HG03521 (cell line): ENCODE measurements around the gene MBP.
A peak's percentile ranks its signal among the peaks of the same experiment; 100 is the strongest.

Source experiments
- ATAC-seq: cut with Tn5 transposase; IDR thresholded peaks from one replicate; pipeline ENCODE4 v1.9.1; 2021; ENCODE audit warnings: mild to moderate bottlenecking, moderate library complexity; ENCODE audit not compliant: unreplicated experiment

The MBP gene

GRCh38 chr18:77069931-77070330, 62.7 kb downstream of the MBP start:
- no peak for ATAC-seq

GRCh38 chr18:77069482-77069881, 63.1 kb downstream of the MBP start:
- no peak for ATAC-seq

- ATAC-seq: peak; percentile 28
Measured at GRCh38 chr18:77068321-77069312, 64.0 kb downstream of the MBP start.

GRCh38 chr18:77067291-77068061, 65.1 kb downstream of the MBP start:
- no peak for ATAC-seq

GRCh38 chr18:77066689-77067088, 65.9 kb downstream of the MBP start:
- no peak for ATAC-seq

- no peak for ATAC-seq
Measured at GRCh38 chr18:77066101-77066500, 66.5 kb downstream of the MBP start.

- peak; percentile 24 for ATAC-seq
Measured at GRCh38 chr18:77065221-77065981, 67.2 kb downstream of the MBP start.

GRCh38 chr18:77063260-77063659, 69.3 kb downstream of the MBP start:
- ATAC-seq: peak; percentile 41

- ATAC-seq: peak; percentile 52
Measured at GRCh38 chr18:77062518-77063003, 70.0 kb downstream of the MBP start.

- peak; percentile 44 for ATAC-seq
Measured at GRCh38 chr18:77061946-77062517, 70.6 kb downstream of the MBP start.

- ATAC-seq: no peak
Measured at GRCh38 chr18:77061281-77061945, 71.2 kb downstream of the MBP start.

- ATAC-seq: no peak
Measured at GRCh38 chr18:77060151-77060550, 72.4 kb downstream of the MBP start.

GRCh38 chr18:77059294-77059916, 73.2 kb downstream of the MBP start:
- no peak for ATAC-seq

GRCh38 chr18:77058290-77058835, 74.2 kb downstream of the MBP start:
- no peak for ATAC-seq

GRCh38 chr18:77057006-77057395, 75.6 kb downstream of the MBP start:
- no peak for ATAC-seq

- ATAC-seq: no peak
Measured at GRCh38 chr18:77056344-77057005, 76.1 kb downstream of the MBP start.

GRCh38 chr18:77055429-77056300, 76.9 kb downstream of the MBP start:
- no peak for ATAC-seq
